OCI-LY1 (cell line): ENCODE data around the gene TBC1D16.

Source experiments
- CTCF ChIP-seq: fragments of 200-600 bp; sonication (generic), shearing (Covaris generic); IDR thresholded peaks from 2 replicates; pipeline ENCODE4 v1.5.1; 2017; ENCODE audit warnings: mild to moderate bottlenecking, antibody characterized with exemption, low read length, moderate library complexity, mixed read lengths
- EZH2 ChIP-seq: fragments of 200-600 bp; sonication (generic), shearing (Covaris generic); IDR thresholded peaks from 2 replicates; pipeline ENCODE4 v1.8.0; 2017; ENCODE audit warnings: borderline replicate concordance, mixed run types, mild to moderate bottlenecking, antibody characterized with exemption, low read length, moderate library complexity, mixed read lengths

- no peak for TF ChIP-seq CTCF
- no peak for TF ChIP-seq EZH2
These were observed 89.1 kb downstream of the TBC1D16 start for GRCh38 chr17:79946352-79947231.
